Glutamatergic neuron (in vitro differentiated cells): ENCODE measurements around the gene CXCL14. TPM values are rescaled to one million over a fixed set of nuclear protein-coding genes. Genes with fewer than 3 reads are reported as not detected.

Experiments
- DNase-seq: peaks from one replicate; pipeline ENCODE4 v3.0.0; 2022
- H3K27ac Mint-ChIP-seq: one replicate; pipeline ENCODE4 v1.8.0; 2020; ENCODE audit warnings: mild to moderate bottlenecking, mixed read lengths, inconsistent platforms; ENCODE audit not compliant: unreplicated experiment
- H3K27me3 Mint-ChIP-seq: one replicate; pipeline ENCODE4 v1.8.0; 2020; ENCODE audit warnings: mild to moderate bottlenecking, moderate library complexity, mixed read lengths, inconsistent platforms; ENCODE audit not compliant: unreplicated experiment
- H3K36me3 Mint-ChIP-seq: one replicate; pipeline ENCODE4 v1.8.0; 2020; ENCODE audit warnings: mild to moderate bottlenecking, mixed read lengths, inconsistent platforms; ENCODE audit not compliant: unreplicated experiment
- H3K4me1 Mint-ChIP-seq: one replicate; pipeline ENCODE4 v1.8.0; 2020; ENCODE audit warnings: mild to moderate bottlenecking, low read depth, mixed read lengths, inconsistent platforms; ENCODE audit not compliant: unreplicated experiment
- H3K4me3 Mint-ChIP-seq: one replicate; pipeline ENCODE4 v1.8.0; 2020; ENCODE audit warnings: mild to moderate bottlenecking, mixed read lengths, inconsistent platforms; ENCODE audit not compliant: unreplicated experiment
- H3K9me3 Mint-ChIP-seq: one replicate; pipeline ENCODE4 v1.8.0; 2020; ENCODE audit warnings: mild to moderate bottlenecking, moderate library complexity, mixed read lengths, inconsistent platforms; ENCODE audit not compliant: unreplicated experiment
- CTCF ChIP-seq: fragments of 200-600 bp; sonication (generic); IDR thresholded peaks from one replicate; pipeline ENCODE4 v1.5.0; 2021; ENCODE audit not compliant: partially characterized antibody, unreplicated experiment
- total RNA-seq: library from RNA; stranded (reverse); fragmentation: NEBNext Ultra II Directional; extraction: Animal tissue kit (Norgen Biotek cat#: 25700); gene quantifications from one replicate; pipeline ENCODE4 v1.2.1, GENCODE V29; 2021; ENCODE audit not compliant: unreplicated experiment

CXCL14 gene
- total RNA-seq, 1 donor from 2014 or later, result 0.32 TPM

- Mint-ChIP-seq H3K4me1 (peaks cover 34% of the 10 kb centered on the region), H3K27me3 (peaks cover 6% of the 10 kb centered on the region), H3K4me3 (peak overlapping the region; percentile 52), H3K27ac (peak overlapping the region; percentile 83), H3K9me3 (peaks cover 9% of the 10 kb centered on the region), H3K36me3 (no peaks in the 10 kb centered on the region)
- peak; percentile 54 for TF ChIP-seq CTCF
- peak; percentile 53 for DNase-seq
Observed at GRCh38 chr5:135566422-135567400, 12.1 kb downstream of the CXCL14 start.

- Mint-ChIP-seq H3K4me1 (peaks cover 30% of the 10 kb centered on the region), H3K36me3 (no peaks in the 10 kb centered on the region), H3K4me3 (no peak overlapping the region), H3K27me3 (peaks cover 6% of the 10 kb centered on the region), H3K27ac (peak overlapping the region; percentile 83), H3K9me3 (peaks cover 9% of the 10 kb centered on the region)
- TF ChIP-seq CTCF, result peak; percentile 93
- peak; percentile 85 for DNase-seq
Observed at GRCh38 chr5:135565725-135566421, 12.9 kb downstream of the CXCL14 start.

- H3K36me3 Mint-ChIP-seq, result no peaks in the 10 kb centered on the region
- H3K4me1 Mint-ChIP-seq, result peaks cover 28% of the 10 kb centered on the region
- H3K27me3 Mint-ChIP-seq, result peaks cover 6% of the 10 kb centered on the region
- no peak for TF ChIP-seq CTCF
- no peak overlapping the region for H3K4me3 Mint-ChIP-seq
- DNase-seq, result no peak
- H3K27ac Mint-ChIP-seq, result no peak overlapping the region
- peaks cover 7% of the 10 kb centered on the region for H3K9me3 Mint-ChIP-seq
Observed at GRCh38 chr5:135565266-135565665, 13.5 kb downstream of the CXCL14 start.

- peaks cover 7% of the 10 kb centered on the region for H3K9me3 Mint-ChIP-seq
- peaks cover 8% of the 10 kb centered on the region for H3K27me3 Mint-ChIP-seq
- no peak for TF ChIP-seq CTCF
- no peak overlapping the region for H3K4me3 Mint-ChIP-seq
- no peaks in the 10 kb centered on the region for H3K36me3 Mint-ChIP-seq
- no peak overlapping the region for H3K27ac Mint-ChIP-seq
- DNase-seq, result no peak
- H3K4me1 Mint-ChIP-seq, result peaks cover 28% of the 10 kb centered on the region
Observed at GRCh38 chr5:135564331-135564730, 14.5 kb downstream of the CXCL14 start.
